GM19468 (cell line): ENCODE data around the gene FTH1.
"Not testable (repeated sequence)": the region's sequence is repeated elsewhere in the genome, so short reads cannot be mapped to it uniquely, and the experiment has no call there.

Experiments
- ATAC-seq: cut with Tn5 transposase; IDR thresholded peaks from one replicate; pipeline ENCODE4 v1.9.1; 2021; ENCODE audit warnings: mild to moderate bottlenecking, moderate library complexity, moderate number of reproducible peaks; ENCODE audit not compliant: unreplicated experiment; ENCODE audit errors: extremely low read depth

Gene FTH1

DNA sequence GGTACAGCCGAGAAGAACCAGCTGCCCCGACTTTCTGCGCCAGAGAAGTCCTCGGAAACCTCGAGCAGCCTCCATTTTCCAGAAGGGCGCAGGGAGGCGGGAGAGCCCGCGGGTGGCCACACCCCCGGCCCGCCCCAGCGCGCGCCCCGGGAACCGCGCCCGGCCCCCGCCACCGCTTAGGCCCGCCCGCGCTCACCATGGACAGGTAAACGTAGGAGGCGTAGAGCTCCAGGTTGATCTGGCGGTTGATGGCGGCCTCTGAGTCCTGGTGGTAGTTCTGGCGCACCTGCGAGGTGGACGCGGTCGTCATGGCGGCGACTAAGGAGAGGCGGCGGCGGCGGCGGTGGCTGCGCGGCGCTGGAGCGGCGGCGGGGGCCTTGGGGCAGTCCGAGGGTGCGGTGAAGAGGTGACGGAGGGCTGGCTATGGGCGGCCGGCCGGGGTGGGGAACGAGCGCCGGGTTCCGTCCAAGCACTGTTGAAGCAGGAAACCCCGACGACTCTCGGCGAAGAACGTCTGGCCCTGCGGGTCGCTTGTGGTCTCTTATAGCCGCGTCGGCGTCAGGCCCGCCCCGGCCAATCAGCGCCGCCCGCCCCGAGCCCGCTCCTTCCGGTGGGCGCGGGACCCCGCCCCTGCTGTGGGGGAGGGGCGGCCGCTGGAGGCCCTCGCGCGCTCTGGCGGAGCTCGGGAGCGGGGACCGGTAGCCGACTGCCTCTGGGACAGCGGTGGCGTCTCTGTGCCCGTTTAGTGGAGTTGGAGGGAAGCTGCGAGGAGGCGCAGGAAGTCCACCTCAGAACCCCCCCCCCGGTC is at the start of gene FTH1:
FTH1 (minus strand) TSS at position 519 of the 808 bp plus-strand sequence; CDS start at position 310, 209 bp downstream.
- ATAC-seq, result peak; percentile 26

DNA sequence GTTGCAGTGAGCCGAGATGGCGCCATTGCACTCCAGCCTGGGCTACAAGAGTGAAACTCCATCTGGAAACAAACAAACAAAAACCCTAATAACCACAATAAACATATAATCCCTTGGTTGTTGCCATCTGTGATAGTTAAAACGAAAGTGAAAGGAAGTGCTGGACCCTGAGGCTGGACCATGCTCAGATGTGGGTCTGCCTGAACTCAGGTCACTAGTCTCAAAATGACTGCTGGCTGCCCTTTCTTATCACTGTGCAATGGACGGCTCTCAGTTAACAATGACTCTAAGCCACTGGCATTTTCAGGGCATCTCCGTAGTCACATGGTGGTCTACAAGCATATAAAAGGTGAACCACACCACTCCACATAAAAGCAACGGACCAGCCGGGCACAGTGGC is 48.2 kb upstream of the FTH1 start:
- no peak for ATAC-seq

DNA sequence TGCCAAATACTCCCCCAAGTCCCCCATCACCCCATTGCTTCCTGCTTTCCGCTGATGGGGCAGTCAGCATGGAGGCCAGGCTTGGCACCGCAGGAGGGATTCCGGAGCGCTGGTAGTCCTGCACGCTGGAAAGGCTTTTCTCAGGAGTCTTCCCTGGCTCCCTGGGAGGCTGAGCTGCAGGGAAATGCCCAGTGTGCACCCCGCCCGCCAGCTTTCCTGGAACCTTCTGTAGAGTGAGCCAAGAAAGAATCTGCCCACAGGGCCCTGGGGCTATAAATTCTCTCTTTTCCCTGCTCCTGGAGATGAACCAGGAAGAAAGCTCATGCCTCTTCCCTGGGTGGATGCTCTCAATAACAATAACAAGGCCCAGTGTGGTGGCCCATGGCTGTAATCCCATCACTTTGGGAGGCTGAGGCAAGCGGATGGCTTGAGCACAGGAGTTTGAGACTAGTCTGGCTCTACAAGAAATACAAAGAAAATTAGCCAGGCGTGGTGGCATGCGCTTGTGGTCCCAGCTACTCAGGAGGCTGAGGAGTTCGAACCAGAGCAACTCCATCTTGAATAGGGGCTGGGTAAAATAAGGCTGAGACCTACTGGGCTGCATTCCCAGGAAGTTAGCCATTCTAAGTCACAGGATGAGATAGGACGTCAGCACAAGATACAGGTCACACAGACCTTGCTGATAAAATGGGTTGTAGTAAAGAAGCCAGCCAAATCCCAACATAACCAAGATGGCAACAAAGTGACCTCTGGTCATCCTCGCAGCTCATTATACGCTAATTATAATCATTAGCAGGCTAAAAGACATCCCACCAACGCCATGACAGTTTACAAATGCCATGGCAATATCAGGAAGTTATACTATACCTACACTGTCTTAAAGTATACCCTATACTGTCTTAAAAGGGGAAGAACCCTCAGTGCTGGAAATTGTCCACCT is 46.4 kb upstream of the FTH1 start:
- ATAC-seq, result no peak

GRCh38 chr11:62012832-62013461 is 45.5 kb upstream of the FTH1 start:
- ATAC-seq, result no peak

DNA sequence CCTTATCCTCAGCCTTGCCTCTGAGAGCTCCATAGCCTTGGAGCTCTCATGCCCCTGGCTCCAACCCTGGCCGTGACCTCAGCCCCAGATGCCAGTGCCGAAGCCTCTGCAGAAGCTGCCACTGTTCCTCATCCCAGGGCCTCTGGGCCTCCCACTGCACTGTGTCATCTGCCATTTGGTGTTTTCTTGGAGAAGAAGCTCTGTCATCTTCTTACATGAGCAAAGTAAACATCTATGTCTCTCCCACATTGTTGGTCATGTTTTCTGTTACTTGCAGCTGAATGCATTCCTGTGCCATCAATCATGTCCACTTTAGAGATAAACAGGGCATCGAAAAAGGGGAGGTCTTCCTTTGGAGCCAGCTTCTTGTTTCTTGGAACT is 45.0 kb upstream of the FTH1 start:
- ATAC-seq, result no peak

DNA sequence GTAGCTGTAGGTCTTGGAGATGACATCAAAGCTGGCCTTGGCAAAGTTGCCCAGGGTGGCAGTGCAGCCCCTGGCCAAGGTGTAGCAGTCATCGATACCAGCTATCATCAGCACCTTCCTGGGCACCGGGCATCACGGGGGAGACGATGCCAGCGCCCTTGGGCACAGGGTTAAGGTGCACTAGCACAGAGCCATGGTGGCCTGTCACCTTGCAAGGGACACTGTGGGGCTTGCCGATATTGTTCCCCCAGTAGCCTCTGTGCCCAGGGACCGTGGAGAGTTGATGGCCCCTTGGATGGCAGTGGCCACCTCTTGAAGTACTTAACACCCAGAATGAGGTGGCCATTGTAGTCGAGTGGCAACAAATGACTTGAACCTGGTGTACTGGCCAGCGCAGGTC is 44.4 kb upstream of the FTH1 start:
- ATAC-seq, result no peak

- no peak for ATAC-seq
Observed at GRCh38 chr11:62010935-62011528, 43.6 kb upstream of the FTH1 start.

GRCh38 chr11:62008193-62008592 is 40.8 kb upstream of the FTH1 start:
- no peak for ATAC-seq

- ATAC-seq, result no peak
Observed at GRCh38 chr11:62004473-62004872, 37.0 kb upstream of the FTH1 start.

- not testable (repeated sequence) for ATAC-seq
Observed at GRCh38 chr11:62002283-62002682, 34.8 kb upstream of the FTH1 start.

- no peak for ATAC-seq
Observed at GRCh38 chr11:62001450-62002191, 34.2 kb upstream of the FTH1 start.

DNA sequence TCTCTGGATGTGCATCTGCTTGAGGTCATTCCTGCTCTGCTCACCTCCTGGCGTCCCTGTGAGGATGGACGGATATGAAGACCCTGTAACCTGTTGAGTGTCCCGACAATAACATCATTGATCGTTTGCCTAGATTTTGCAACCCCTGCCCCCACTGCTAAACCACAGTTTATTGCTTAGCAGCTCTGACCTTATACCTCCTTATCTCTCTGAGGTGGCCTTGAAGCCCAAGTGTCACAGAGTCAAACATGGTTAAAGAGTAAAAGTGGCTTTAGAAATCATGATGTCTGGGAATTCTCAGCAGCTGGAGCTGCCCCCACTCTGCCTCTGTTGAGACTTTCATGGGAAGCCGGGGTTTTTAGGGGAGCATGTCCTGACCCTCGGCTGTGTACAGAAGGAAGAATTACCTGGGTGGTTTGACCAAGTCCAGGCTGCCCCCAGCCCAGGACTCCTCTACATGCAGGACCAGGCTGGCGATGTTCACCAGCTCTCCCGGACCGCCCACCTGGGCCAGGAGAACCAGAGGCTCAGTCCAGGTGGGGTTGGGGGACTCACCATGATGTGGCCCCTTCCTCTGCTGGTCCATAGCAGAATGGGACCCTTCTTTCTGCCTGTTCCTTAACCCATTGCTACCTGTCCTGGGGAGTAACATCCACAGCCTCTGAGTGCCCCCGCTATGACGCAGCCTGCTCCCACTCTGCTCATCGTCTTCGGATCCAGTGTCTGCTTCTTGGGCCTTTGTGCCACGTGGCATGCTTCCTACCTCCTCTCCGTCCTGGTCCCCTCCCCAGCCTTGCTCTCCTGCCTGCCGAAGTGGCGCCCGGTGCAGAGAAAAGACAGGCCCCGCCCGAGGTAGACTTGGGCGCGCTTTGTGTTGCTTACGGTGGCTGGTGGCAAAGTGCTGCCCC is 33.4 kb upstream of the FTH1 start:
- ATAC-seq, result no peak

DNA sequence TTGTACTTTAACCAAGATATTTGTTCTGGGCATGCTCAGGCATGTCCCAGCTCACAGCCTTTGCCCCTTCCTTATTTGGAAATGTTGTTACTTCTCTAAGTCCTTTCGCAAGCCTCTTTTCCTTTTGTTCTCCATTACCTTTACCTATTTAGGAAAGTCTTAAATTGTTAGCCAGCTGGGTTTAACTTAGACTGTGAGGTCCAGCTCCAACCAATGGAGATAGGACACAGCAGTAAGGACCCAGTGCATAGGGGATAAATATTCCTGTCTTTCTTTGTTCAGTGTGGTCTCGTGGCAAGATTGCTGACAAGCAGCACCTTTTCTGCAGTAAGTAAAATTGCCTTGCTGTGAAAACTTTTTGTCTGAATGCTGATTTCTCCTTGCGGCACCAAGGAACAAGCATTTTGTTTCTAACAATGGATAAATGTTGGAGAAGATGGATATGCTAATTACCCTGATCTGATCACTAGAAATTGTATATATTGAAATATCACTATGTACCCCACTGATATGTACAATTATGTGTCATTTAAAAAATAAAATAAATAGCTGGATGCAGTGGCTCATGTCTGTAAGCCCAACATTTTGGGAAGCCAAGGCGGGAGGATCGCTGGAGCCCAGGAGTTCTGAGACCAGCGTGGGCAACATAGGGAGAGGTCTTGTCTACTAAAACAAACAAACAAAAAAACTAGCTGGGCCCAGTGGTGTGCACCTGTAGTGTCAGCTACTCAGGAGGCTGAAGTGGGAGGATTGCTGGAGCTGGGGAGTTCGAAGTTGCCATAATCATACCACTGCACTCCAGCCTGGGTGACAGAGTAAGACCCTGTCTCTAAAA is 31.9 kb upstream of the FTH1 start:
- ATAC-seq, result no peak

DNA sequence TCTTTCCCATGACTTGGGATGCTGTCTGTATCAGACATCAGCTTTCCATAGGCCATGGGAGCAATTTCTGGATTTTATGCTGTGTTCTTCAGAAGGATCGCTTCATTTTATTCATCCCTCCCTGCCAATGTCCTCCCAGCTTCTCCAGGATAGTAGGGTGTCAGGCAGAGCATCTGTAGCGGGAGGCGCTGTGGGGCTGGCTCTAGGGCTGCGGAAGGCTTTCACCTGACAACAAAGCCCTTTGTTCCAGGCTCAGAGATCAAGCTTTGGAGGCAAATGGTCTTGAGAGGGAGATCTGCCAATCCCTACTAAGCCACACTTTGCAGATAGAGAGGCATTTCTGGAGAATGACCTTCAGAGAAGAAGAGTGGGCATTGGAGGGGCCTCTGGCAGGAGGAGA is 29.5 kb upstream of the FTH1 start:
- no peak for ATAC-seq

DNA sequence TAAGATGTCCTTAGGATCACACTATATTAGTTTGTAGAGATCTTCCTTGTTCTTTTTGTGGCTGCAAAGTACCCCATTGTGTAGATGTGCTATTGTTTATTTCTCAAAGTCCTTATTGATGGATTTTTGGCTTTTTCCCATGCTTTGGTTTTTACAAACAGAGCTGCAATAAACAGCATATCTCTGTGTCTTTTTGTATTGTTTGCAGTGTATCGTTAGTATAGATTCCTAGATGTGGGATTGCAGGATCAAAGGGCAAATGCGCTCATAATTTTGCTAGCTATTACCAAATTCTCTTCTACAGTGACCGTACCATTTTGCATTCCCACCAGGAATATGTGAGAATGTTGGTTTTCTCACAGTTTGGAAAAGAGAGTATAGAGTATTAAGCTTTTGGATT is 27.5 kb upstream of the FTH1 start:
- ATAC-seq, result no peak

DNA sequence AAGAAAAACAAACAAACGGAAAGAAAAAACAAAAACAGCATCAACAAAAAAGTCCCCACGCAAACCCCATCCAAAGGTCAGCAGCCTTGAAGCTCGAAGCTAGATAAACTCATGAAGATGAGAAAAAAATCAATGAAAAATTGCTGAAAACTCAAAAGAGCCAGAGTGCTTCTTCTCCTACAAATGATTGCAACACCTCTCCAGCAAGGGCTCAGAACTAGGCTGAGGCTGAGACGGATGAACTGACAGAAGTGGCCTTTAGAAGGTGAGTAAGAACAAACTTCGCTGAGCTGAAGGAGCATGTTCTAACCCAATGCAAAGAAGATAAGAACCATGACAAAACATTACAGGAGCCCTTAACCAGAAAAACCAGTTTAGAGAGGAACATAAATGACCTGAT is 18.4 kb upstream of the FTH1 start:
- no peak for ATAC-seq

- ATAC-seq, result no peak
Observed at GRCh38 chr11:61983419-61983818, 16.0 kb upstream of the FTH1 start.
